8988T (cell line): ENCODE data around the gene DUSP22.

Experiments used
- DNase-seq: peaks from one replicate; pipeline ENCODE4 v3.0.0; 2011

The DUSP22 gene

DNA sequence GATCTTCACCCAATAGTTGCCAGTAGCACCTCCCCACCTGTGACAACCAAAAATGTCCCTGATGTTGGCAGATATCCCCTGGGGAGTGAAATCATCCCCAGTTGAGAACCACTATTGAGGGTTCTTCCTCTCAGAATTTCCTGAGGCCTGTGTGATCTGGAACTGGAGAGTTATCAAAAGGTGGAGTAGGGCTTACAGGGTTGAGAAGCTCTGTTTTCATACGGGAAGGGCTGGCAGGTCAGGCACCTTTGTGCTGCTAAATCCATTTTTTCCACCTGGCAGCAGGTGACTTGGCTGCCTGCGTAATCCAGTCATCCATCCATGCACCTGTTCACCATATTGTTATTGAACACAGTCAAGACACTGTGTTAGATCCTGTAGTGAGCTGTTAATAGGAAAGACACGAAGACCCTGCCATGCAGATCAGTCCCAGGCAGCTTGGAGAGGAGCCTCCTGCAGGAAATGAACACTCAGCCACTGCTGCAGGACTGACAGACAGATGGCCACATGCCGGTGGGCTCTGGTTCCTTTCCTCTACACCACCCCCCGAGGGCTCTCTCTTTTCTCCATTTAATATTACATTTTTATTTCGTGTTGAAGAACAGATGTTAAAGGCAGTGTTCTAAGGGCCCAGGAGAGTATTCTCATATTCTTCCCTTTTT is 5.4 kb downstream of the DUSP22 start:
- DNase-seq, result no peak

DNA sequence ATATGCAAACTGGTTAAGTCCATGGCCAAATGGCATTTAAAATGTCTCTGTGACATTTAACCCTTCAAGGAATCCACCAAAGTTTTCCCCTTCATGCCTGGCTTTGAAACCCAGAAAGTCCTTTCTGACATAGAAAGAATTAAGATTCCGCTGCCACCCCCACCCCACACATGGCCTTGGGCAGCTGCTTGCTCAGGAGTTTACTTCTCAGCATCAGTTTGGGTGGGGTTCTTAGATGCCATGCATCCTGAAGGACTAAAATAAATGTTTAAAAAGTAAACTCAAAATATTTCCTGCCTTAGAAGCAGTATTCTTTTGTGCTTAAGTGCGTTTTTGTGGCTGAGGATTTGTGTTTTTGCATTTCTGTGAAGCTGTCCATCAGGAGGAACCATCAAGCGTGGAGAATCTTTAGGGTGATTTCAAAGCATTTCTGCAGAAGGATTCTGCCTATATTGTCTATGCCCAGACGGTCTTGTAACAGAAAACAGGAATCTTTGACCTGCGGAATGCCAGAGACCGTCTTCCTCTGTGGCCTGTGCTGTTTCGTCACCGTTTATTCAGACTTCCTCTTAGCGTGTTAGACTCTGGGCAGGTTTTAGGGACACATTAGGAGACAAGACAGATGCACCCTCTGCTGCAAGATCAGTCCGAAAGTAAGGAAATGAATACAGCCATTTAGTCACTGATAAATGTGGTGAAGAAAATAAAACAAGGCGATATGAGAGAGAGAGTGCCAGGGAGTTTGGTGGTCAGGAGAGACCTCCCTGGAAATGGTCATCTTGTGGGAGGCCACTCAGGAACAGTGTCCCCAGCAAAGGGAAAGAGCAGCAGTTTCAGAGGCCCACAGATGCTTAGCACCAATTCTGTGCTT is 6.2 kb downstream of the DUSP22 start:
- no peak for DNase-seq

DNA sequence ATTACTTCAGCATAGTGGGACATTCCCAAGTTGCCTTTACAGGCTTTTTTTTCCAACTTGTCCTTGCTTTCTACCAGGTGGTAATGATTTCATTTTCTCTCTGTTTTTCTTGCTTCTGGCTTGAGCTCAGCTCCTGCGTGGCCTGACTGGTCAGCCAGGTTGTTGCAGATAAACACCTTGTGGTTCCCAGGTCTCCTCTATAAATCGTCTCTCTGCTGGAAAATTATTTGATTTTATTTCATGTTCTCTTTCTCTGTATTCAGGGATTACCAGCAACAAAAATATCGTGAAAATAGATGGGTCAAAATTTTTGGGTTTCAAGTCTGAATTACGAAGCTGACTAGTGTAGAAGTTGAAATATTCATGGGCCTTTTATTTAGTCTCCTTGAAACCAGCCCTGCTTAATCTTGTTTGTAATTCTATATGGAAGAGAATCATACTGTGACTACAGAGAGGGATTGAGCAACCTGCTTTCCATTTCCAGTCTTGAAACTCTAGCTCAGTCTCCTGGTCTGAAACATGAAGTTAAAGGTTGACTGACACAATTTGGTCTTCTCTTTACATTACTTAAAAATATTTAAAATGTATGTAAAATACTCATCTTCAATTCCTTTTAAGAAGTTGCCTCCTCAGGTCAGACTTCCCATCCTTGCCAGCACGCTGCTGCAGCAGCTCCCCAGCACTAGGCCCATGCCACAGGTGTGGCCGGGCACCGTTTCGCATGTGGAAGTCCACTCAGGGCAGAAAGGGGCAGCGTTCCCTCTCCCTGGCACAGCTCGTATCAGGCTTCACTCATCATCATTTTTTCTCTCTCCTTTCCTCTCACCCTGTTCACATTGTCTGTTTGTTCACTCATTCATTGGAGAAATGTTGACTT is 7.1 kb downstream of the DUSP22 start:
- DNase-seq, result no peak

GRCh38 chr6:300026-300425 is 7.7 kb downstream of the DUSP22 start:
- DNase-seq, result no peak

- no peak for DNase-seq
Observed at GRCh38 chr6:300494-301198, 8.4 kb downstream of the DUSP22 start.

GRCh38 chr6:301526-301925 is 9.2 kb downstream of the DUSP22 start:
- DNase-seq, result no peak

DNA sequence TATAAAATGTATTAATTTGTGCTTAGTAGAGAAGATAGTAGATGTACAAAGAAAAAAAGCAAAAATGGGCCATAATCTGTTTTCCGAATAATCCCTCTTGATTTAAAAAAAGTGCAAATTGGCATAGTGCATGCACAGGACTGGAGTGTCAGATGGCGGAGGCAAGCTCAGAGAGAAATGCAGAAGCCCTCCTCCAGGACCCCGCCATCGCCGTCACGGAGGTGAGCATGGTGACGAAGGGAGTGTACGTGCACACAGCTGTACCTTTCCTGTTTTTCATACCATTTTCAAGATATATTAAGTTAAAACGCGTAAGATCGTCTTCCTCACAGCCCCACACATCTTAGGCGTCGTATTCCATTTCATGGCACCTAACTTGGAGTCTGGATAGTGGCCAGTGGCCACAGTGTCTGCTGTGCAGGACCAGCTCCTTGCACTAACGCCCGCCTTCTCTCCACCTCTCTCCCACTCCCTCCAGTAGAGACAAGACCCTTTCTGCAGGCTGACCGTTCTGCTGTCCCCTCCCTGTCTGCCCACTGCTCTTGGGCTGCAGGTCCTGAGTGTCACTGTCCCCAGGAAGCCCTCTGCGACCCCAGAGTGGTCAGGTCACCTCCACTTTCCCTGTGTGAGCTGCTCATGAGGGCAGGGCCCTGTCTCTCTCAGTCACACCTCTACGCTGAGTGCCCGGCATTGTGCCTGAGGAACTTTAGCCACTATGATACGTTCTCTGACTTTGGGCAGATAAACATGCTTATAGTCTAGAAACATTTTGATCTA is 9.8 kb downstream of the DUSP22 start:
- no peak for DNase-seq

GRCh38 chr6:302760-303159 is 10.5 kb downstream of the DUSP22 start:
- no peak for DNase-seq

GRCh38 chr6:303263-303662 is 11.0 kb downstream of the DUSP22 start:
- DNase-seq, result no peak

DNA sequence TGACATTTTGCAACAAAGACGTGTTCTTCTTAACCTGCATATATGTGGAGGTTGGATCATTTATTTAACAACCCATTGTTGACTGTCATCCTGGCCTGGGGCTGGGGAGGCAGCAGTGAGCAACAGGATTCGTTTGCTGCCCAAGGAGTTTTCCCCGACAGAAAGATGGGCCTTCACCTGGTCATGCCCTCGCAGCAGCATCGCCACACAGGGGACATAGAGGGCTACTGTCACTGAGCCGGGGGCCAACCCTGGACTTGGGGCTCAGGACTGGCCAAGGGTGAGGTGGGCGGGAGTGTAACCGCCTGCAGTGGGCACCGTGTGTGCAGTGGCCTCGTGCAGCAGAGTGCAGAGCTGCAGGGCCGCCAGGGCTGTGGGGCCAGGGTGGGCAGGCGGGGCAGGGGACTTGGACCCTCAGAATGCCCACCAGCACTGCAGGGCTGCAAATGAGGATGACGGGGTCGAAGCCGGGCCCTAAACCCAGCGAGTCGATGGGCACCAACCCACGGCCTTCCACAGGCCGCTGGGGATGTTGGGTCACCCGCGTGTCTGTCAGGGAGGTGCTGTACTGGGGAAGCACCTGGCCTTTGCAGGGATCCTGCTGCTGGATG is 11.8 kb downstream of the DUSP22 start:
- DNase-seq, result no peak

DNA sequence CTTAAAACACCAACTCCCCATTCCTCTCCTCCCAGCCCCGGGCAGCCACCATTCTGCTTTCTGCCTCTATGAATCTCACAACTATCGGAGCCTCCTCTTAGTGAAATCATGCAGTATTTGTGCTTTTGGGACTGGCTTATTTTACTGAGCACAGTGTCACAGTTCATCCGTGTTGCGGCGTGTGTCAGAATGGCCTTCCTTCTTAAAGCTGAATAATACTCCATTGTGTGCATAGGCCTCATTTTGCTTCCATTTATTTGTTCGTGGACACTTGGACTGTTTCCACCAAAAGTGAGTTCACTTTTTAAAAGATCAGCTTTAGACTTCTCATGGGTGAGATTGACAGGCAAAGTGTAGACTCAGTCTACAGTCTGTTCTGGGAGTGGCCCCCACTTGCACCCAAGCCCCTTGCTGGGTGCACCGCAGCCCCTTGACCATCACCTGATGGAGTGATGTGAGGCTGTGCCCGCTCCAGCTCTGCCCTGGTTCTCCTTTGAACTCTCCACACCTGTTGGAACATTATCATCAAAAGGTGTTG is 12.6 kb downstream of the DUSP22 start:
- DNase-seq, result no peak

DNA sequence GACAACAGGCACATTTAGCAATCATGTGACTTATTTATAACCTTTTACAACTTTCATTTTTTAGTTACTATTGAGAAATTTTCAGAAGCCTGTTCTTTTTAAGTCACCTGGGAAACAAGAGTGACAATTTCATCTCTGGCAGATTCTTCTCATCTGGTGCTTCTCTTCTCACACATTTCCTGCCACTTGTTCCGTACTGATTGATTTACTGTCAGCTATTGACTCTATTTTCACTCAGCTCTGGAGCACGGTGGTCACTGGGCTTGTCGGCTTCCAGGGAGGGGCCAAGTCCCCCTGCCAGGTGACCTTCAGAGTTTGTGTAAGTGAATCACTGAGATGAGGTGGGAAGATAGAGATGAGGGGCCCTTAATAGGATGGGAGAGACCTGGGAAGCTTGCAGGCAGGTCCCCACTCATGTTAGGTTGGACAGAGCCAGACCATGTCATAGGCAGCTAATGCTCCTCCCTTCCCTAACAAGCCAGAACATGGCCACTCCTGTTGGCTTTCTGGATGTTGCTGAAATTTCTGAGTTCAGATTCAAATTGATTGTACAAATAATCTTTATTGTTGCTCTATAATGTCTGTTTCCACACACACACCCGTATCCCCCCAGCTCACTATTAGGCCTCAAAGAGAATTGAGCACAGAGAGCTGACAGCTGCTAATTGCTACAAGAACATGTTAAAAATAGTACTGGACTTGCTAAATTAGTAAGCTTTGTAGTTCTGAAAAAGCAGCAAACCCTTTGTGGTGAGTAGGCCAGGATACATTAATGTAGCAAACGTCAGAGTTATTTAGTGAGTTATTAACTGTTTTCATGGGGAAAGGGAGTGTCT is 13.3 kb downstream of the DUSP22 start:
- DNase-seq, result no peak

DNA sequence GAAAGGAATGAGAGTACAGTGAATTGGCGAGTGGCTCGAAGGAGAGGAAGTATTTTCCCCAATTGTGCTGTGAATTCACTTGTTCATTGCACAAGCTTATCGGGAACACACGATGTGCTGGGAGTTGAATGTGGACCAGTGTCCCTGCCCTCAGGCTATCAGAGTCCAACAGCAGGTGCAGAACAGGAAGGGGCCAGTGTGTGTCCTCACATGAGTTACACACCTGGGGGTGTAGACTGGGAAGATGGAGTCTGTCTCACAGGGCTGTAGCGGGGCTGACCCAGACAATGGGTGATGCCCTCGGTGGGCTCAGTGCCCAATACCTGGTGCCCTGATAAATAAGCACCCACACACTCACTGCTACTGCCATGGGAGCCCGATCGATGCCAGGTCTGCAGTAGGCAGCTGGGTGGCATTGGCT is 14.4 kb downstream of the DUSP22 start:
- no peak for DNase-seq

DNA sequence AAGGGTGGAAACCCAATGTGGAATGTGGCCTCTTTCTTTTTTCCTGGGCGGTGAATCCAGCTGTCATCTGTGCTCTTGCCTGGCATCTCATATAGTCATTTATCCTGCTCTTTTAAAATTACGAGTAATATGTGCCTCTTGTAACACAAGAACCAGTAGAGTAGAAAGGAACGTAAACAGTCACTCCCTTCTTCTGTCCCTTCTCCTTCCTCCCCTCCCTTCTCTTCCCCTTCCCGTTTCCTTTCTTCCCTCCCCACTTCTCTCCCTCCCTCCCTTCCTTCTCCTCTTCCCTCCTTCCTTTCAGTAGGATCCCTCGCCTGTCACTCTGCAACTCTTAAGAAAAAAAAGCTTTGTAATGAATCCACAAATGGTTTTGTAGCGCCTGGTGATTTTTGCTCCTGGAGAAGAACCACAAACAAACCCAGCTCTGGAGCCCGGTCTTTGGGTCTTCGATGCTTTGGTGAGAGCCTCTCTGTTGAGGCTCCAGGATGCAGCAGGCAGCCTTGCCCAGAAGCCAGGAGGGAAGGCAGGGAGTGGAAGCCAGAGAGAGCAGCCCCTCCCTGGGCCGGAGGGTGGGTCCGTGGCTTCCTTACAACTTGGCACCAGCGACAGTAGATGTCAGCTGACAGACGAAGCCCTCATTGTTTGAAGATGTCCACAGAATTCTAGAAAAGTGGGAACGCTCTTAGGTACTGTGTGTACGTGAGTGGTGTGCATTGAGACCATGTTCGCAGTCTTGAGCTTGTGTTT is 15.0 kb downstream of the DUSP22 start:
- no peak for DNase-seq

DNA sequence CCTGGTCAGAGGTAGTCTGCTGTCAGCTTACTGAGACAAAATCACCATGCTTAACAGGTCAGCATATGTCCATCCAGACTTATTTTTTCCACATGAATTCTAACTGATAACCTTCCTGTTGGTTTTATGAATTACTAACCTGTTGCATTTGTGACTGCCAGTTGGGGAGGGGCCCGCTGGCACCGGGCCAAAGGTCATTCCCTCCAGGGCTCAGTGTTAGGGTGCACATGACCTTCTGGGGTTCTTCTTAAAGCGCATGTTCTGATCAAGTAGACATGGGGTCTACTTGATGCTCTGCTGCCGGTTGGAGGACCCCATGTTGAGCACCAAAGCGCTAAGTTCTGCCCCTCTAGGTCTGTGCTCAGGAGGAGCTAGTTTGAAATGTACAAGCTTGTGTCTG is 15.6 kb downstream of the DUSP22 start:
- DNase-seq, result no peak

DNA sequence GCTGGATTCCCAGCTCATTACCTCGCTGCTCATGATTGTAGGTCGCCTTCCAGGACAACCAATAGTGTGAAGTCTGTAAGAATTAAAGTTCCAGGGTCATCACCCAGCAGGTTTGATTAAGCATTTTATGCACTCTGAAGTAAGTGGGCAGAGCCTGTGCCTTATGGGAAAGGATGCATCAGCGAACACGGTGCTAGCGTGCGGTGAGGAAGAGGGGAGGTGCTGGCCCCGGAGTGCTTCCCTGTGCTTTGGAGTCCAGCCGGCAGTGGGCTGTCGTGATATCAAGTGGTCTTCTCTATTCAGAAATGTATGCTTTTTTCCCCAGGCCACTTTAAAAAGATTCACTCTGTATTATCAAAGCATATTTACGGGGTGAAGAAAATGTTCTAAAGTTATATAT is 16.0 kb downstream of the DUSP22 start:
- DNase-seq, result no peak

DNA sequence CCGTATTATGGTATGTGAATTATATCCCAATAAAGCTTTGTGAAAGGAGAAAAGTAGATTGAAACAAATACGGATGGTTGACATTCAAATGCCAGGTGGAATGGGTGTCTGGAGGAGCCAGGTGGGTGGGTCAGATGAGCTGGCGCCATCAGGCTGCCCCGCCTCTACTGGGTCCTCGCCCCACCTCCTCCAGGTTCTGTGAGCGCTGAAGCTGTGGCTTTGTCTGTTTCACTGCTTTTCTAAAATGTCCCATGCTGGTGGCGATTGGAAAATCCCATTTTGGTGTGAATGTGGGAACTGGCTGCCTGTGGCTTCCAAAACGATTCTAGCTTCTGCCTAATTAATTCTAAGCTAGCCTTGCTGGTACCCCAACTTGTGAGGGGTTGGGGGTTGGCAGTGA is 16.5 kb downstream of the DUSP22 start:
- no peak for DNase-seq

DNA sequence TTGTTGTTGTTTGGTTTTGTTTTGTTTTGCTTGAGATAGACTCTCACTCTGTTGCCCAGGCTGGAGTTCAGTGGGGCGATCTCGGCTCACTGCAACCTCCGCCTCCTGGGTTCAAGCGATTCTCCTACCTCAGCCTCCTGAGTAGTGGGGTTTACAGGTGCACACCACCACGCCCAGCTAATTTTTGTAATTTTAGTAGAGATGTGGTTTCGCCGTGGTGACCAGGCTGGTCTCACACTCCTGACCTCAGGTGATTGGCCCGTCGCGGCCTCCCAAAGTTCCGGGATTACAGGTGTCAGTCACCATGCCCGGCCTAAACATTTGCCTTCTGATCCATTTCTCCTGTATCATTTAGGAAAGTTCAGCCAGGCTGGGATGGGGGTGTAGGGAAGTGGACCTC is 17.7 kb downstream of the DUSP22 start:
- DNase-seq, result no peak

DNA sequence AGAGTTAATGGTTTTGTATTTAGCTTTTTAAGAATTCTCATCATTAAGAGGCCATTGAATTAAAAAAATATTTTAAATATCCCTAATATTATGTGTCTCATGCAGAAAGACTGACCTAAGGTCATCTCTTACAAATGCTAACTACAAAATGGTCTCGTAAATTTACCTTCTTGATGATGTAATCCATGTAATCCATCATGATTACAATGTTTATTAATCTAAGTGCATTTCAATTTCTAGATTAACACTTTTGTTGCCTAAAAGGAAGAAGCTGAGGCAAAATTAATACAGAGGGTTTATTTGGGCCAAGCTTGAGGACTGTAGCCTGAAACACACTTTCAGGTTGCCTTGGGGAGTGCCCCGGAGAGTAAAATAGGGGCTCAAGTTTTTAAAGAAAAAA is 18.4 kb downstream of the DUSP22 start:
- DNase-seq, result no peak
